Heart right ventricle (tissue), 12 donors: ENCODE data around the gene GALNT18. TPM values are rescaled to one million over a fixed set of nuclear protein-coding genes. Genes with fewer than 3 reads are reported as not detected.

Experiments used
- microRNA-seq, 2 donors: library from miRNA; unstranded; fragments of <30 nt; microRNA quantifications; one replicate each; pipeline ENCODE4 v1.2.0, GENCODE V29; 2021
- polyA plus RNA-seq, 2 donors: library from polyadenylated mRNA; stranded (reverse); fragments of 200-250 nt; gene quantifications; one replicate each; pipeline ENCODE4 v1.2.3, GENCODE V29; 2013
- total RNA-seq, 10 donors: library from RNA; stranded (reverse); fragmentation: NEBNext Ultra II Directional in 3 of 10; extraction: Animal tissue kit (Norgen Biotek cat#: 25700) in 3 of 10; gene quantifications; one replicate each; pipeline versions ENCODE4 v1.2.1 to v1.2.4, GENCODE V29; 2021 to 2023
- donor health status: ischemic (EF 13 %, LVEDD 7.1; RV severe dilation, severe dysfunction).
- donor health status: healthy with polysubstance abuse.
- donor health status: DM: no; HTN: yes; CAD: no.
- donor health status: DM: no; HTN: no; CAD: no.
- donor health status: ischemic (EF 25% LVEDD 6.9; RV normal size, moderate dysfunction).
- donor health status: ischemic (EF 25% LVEDD 5.7; RV mildly dilated, moderate dysfunction).
- donor health status: healthy.
- donor health status: nonischemic (EF 11% LVEDD 7.7; RV severe dilation, severe dysfunction).
- donor health status: DM: yes; HTN: yes; CAD: no.
- donor health status: PGD.
- donor health status: ischemic (EF 29% LVEDD 5.4; RV normal size, mild dysfunction).
- donor health status: nonischemic (EF 23%, LVEDD 6.1; RV moderate dilation, normal function).

GALNT18 gene
- total and polyA plus RNA-seq, 12 donors: 7.0 to 29.0 (median 15.6) TPM

Small RNA genes within 50 kb of the gene (microRNA-seq; reads per million reads assigned to microRNA genes)
- gene MIR4299: 0 reads per million in 2 donors

Other genes with a start within 250 kb of the GALNT18 start
- 10 to 100 TPM; 46.4 to 56.4 (median 52.8) TPM for gene USP47, start 220.0 kb upstream of the GALNT18 start, total RNA-seq
- gene USP47, start 220.0 kb upstream of the GALNT18 start, polyA plus RNA-seq: 10 to 100 TPM; 30.5 to 33.2 TPM